Measurements from ENCODE around the gene AGPAT3. TPM values are rescaled to one million over a fixed set of nuclear protein-coding genes. Genes with fewer than 3 reads are reported as not detected.

AGPAT3 gene
- total and polyA plus RNA-seq, 10 of the 15 experiments (the other 5 are each of a cell fraction or from before 2014, with no cell fraction given): 1.2 to 110 (median 30.8) TPM

DNA sequence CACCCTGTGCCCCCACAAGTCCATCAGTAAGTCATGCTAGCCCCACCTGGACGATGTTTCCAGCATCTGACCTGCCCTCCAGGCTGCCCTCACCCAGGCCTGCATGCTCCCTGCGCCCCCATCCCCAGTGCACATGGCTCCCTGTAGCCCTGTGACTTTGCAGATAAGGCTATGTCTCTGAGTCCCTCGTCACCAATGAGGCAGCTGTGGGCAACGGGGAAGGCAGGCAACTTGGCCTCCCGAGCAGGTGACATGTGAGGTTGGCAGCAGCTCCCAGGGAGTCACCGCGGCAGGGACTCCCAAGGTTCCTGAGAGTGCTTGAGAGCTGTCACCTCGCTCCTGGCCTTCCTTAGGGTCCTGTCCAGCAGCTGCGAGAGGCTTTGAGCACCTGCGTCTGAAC is 32.4 kb upstream of the AGPAT3 start:
- no peak overlapping the region for H3K27ac ChIP-seq (ENCODE audit: control insufficient read depth, insufficient read depth)
- no peaks in the 10 kb centered on the region for H3K36me3 ChIP-seq (ENCODE audit: control insufficient read depth in 2 of 2, insufficient read depth in 2 of 2, low read length in 1 of 2)
- SMC1A ChIA-PET (ENCODE audit: uncharacterized antibody, unreplicated experiment): no interaction called here
- H3K4me1 ChIP-seq (ENCODE audit: control insufficient read depth, insufficient read depth, low read length): no peaks in the 10 kb centered on the region
- H3K27me3 ChIP-seq (replicated peaks in 1 of 2; ENCODE audit: control insufficient read depth in 2 of 2, insufficient read depth in 2 of 2, low read length in 1 of 2): peaks cover 1 to 2% of the 10 kb centered on the region in 2 experiments; a peak in 2 of 4 replicates
- no peak for FAIRE-seq
- TF ChIP-seq SIX5 (IDR thresholded peaks at IDR 0.05; ENCODE audit: low read depth, low read length, severe bottlenecking) (no peak), SMAD5 (IDR thresholded peaks at IDR 0.05; ENCODE audit: low read depth) (no peak), BHLHE40 (IDR thresholded peaks at IDR 0.05; ENCODE audit: borderline replicate concordance in 1 of 2, low read depth in 2 of 2, low read length in 1 of 2) (no peak), KDM1A (IDR thresholded peaks at IDR 0.05; ENCODE audit: borderline replicate concordance) (no peak), BMI1 (IDR thresholded peaks at IDR 0.05; ENCODE audit: borderline replicate concordance) (no peak), CHD4 (IDR thresholded peaks at IDR 0.05) (no peak), ZBED1 (IDR thresholded peaks at IDR 0.05; ENCODE audit: borderline replicate concordance) (no peak), SIN3A (IDR thresholded peaks at IDR 0.05; ENCODE audit: low read depth, low read length) (no peak), TCF3 (IDR thresholded peaks at IDR 0.05; ENCODE audit: borderline replicate concordance, insufficient read depth, low read depth, low read length) (no peak), STAT3 (IDR thresholded peaks at IDR 0.05; ENCODE audit: low read depth, low read length) (no peak), MYC (IDR thresholded peaks at IDR 0.05; ENCODE audit: insufficient read depth, insufficient read length, insufficient replicate concordance, low read length, severe bottlenecking) (no peak), ETV6 (conservative IDR thresholded peaks at IDR 0.05 in 1 of 2, IDR thresholded peaks at IDR 0.05 in 1 of 2; ENCODE audit: borderline replicate concordance in 1 of 2, low read depth in 1 of 2) (no peak), SUPT20H (IDR thresholded peaks at IDR 0.05; ENCODE audit: borderline replicate concordance, control insufficient read depth, low read depth, low read length) (no peak), NFIC (IDR thresholded peaks at IDR 0.05; ENCODE audit: low read depth, low read length) (no peak), EP300 (IDR thresholded peaks at IDR 0.05; ENCODE audit: borderline replicate concordance in 1 of 2, control insufficient read depth in 1 of 2, low read depth in 2 of 2, low read length in 2 of 2) (no peak)
- TF ChIP-seq, protein P1, sequence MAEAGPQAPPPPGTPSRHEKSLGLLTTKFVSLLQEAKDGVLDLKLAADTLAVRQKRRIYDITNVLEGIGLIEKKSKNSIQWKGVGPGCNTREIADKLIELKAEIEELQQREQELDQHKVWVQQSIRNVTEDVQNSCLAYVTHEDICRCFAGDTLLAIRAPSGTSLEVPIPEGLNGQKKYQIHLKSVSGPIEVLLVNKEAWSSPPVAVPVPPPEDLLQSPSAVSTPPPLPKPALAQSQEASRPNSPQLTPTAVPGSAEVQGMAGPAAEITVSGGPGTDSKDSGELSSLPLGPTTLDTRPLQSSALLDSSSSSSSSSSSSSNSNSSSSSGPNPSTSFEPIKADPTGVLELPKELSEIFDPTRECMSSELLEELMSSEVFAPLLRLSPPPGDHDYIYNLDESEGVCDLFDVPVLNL (IDR thresholded peaks at IDR 0.05; ENCODE audit: low read depth, low read length): no peak
- TF ChIP-seq, protein P2, sequence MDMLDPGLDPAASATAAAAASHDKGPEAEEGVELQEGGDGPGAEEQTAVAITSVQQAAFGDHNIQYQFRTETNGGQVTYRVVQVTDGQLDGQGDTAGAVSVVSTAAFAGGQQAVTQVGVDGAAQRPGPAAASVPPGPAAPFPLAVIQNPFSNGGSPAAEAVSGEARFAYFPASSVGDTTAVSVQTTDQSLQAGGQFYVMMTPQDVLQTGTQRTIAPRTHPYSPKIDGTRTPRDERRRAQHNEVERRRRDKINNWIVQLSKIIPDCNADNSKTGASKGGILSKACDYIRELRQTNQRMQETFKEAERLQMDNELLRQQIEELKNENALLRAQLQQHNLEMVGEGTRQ (IDR thresholded peaks at IDR 0.05; ENCODE audit: borderline replicate concordance, low read depth, low read length): no peak
- TF ChIP-seq, protein P3, sequence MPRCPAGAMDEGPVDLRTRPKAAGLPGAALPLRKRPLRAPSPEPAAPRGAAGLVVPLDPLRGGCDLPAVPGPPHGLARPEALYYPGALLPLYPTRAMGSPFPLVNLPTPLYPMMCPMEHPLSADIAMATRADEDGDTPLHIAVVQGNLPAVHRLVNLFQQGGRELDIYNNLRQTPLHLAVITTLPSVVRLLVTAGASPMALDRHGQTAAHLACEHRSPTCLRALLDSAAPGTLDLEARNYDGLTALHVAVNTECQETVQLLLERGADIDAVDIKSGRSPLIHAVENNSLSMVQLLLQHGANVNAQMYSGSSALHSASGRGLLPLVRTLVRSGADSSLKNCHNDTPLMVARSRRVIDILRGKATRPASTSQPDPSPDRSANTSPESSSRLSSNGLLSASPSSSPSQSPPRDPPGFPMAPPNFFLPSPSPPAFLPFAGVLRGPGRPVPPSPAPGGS (IDR thresholded peaks at IDR 0.05; ENCODE audit: borderline replicate concordance, insufficient read depth, low read depth, low read length, poor library complexity, severe bottlenecking): no peak
- H3K4me3 ChIP-seq: no peak overlapping the region
- no peak for ATAC-seq
- RAD21 ChIA-PET (ENCODE audit: unreplicated experiment): no interaction called here
- no peaks in the 10 kb centered on the region; the same call in 1 of the 3 replicates for H3K9me3 ChIP-seq (replicated peaks; ENCODE audit: control insufficient read depth, insufficient read depth, low read length)
- H3K79me2 ChIP-seq (ENCODE audit: control insufficient read depth, insufficient read depth, low read length): no peaks in the 10 kb centered on the region
- DNase-seq (ENCODE audit: low read depth, low spot score): no peak
- no peak overlapping the region for H2AFZ ChIP-seq (ENCODE audit: control insufficient read depth, low read depth, low read length)
- no peak overlapping the region for H3K9ac ChIP-seq (ENCODE audit: control insufficient read depth, insufficient read depth, low read length)
- 54% methylated on average over 10 of the region's 10 CpGs for WGBS (ENCODE audit: insufficient coverage, insufficient replicate concordance, low lambda C conversion rate, missing lambda C conversion rate)
- intact Hi-C loops (cut with micrococcal nuclease; ENCODE audit: unreplicated experiment) (no loop called here), in situ Hi-C loops (cut with MboI) (no loop called here)
- no peak overlapping the region for H3K4me2 ChIP-seq (ENCODE audit: control insufficient read depth, insufficient read depth)
- BruUV-seq (replicated peaks): no TSS peak
- CTCF ChIA-PET: no interaction called here
- POLR2A ChIA-PET: no interaction called here
- no peaks in the 10 kb centered on the region for H4K20me1 ChIP-seq (ENCODE audit: control insufficient read depth, insufficient read depth)
